Adipose tissue (tissue), 3 donors: ENCODE data around the gene CDC42EP3. TPM values are rescaled to one million over a fixed set of nuclear protein-coding genes. Genes with fewer than 3 reads are reported as not detected.

Experiments used
- H3K27ac ChIP-seq: one replicate; pipeline ENCODE4 v1.5.1; 2013; ENCODE audit warnings: low read depth, low read length
- WGBS, 3 donors: extraction: QIAGEN DNeasy Blood & Tissue Kit; methylation state at CpG; one replicate each; pipeline ENCODE4 v1.1.7; 2013; 5-methylcytosine and 5-hydroxymethylcytosine counted together
- polyA plus RNA-seq, 3 donors: library from polyadenylated mRNA; stranded (reverse); fragments of 200-250 nt; gene quantifications; one replicate each; pipeline ENCODE4 v1.2.3, GENCODE V29; 2013
- donor health status: healthy with polysubstance abuse.
- donor health status: Bipolar disorder and iron deficiency.
- donor health status: healthy.

The CDC42EP3 gene
- polyA plus RNA-seq, 3 donors: 4.9 to 29.2 (median 13.2) TPM

DNA sequence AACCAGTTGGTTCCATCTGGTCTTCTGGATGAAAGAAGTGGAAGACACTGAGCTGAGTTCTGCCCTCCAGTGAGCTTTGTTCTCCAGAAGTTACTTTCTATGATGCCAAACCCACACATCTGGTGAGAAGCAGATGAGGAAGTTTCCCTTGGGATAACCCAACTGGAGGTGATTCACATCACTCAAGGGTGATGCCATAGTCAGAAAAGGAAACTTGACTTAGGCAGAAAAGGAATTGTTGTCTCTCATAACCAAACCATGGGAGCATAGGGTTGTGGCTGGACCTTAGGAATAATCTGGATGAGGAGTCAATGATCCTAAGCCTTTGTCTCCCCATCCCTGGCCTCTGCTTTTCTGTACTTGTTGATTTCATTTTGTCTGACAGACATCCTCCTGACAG lies 43.7 kb downstream of the CDC42EP3 start:
- no peak overlapping the region for H3K27ac ChIP-seq

DNA sequence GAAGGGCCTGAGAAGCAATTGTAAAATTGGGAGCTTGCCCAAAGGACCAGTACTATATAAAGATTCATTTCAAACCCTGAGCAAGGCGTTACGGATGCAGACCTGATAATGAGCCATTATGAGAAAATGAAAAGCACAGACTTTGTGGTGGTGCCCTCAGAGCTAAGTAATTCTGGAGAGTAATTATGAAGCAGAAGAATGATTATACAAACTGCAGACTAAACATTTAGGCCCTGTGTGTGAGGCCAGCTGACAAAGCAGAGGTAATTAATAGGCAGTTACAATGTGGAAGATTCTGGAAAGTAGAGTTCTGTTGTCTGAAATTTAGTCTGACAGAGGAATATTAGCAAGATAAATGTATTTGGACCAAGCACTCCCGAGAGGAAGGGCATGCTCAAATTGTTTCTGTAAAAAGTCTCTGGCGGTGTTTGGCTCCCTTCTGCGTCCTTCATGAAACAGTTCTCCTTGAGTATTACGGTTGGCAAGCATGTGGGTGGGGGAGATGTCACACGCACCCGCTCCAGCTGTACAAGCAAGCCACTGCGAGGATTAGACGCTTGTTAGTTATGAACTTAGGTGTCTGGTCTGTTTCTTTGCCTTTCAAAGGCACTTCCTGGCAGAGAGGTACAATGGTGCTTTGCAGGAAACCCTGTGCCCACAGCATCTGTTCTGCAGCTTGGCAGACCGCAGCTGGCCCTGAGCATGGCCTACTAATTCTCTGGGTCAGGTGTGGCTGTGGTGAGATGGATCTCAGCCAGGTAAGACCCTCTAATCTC lies 45.5 kb downstream of the CDC42EP3 start:
- H3K27ac ChIP-seq: no peak overlapping the region
- 40 to 60% (median 56%) methylated on average over 11 of the region's 11 CpGs for WGBS, 3 donors

DNA sequence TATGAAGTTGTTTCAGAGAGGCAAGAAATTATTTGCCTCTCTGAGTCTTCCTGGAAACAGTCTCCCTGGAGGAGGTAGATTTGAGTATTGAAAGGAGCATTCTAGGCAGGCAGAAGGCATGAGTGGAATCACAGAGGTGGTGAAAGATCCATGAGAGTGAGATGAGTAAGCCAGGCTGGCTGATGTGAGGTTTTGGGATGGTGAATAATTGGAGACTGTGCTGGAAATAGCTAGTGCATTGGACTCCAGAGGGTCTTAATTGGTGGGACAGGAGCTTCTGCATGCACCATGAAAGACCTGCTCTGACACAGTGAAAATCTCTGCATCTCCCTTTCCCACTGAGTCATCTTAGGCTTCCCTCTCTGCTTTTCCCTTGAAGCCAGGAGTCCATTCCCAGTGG lies 46.3 kb downstream of the CDC42EP3 start:
- H3K27ac ChIP-seq: no peak overlapping the region

DNA sequence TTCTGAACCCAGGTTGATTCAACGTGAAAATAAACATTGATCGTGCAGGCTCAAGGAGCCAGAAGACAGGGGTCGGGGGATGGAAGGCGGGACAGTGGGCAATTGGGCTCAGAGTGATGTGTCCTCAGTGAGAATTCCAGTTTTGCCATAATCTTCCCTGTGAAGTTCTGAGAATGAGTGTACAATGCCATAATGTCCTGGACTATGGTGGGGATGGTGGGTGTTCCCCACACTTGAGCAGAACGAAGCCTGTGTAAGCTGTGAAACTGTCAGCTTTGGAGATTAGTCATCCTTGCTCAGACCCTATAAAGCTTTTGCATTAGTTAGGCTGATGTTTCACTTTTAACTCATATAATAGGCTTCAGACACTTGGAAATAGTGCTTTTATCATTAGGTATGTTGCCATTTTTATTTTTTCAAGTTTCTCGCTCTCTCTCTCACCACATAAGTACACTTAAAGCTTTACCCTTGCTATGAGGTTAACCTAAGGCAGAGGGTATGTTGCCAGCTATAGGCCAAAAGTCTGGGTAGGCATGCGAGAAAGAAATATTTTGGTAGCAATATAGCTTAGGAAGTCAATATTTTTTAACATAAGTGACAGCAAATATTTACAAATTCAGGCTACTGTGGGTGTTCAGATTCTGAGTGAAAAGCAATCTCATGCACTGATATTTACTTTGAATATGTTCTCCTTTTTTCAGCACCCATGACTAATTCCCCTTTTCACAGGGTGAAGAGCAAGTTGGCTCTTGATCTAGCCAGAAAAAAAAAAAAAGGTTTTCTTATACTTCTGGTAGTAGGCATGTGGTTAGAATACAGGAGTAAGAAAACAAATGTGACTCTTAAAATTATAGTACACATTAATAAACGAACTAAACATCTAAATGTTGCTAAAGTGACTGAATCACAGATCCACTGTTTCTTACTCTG lies 47.2 kb downstream of the CDC42EP3 start:
- H3K27ac ChIP-seq: no peak overlapping the region
- WGBS, 3 donors: 85 to 92% (median 86%) methylated on average over 8 of the region's 8 CpGs

DNA sequence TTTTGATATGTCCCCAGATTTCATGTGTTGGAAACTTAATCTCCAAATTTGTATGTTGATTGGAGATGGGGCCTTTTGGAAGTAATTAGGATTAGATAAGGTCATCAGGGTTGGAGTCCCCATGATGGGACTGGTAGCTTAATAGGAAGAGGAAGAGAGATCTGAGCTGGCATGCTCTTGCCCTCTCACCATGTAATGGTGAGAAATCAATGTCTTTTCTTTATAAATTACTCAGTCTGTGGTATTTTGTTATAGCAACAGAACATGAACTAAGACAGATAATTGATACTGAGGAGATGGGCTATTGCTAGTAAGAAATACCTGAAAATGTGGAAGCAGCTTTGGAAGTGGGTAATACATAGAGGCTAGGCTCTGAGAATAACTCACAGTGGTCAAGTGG lies 48.0 kb downstream of the CDC42EP3 start:
- no peak overlapping the region for H3K27ac ChIP-seq

DNA sequence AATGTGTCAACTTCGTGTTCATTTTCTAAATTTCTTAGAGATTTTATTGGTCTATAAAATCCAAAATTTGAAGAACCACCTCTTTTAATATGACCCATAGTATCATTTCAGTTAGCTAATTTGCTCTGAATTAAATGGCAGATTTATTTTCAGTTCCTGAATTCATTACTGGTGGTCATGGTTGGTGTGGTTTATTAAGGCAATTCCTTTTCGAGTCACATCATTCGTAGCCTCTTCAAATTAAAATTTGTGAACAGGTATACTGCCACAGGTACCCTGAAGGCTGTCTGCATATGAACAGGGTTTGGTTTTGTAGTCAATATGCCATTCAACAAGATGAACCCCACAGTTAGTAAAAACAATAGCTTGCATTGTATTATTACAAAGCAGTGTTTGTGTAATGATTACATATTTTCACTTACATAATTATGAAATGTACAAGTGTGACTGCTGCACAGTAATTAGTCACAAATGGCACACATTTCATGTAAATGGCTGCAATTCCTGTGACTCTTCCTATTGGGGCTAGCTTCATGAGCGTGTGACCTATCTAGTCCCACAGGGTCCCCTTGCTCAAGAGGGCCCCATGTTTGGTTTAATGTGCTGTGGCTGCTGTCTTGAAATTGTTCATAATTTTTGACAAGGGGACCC lies 48.9 kb downstream of the CDC42EP3 start:
- no peak overlapping the region for H3K27ac ChIP-seq
- 92 to 93% (median 93%) methylated on average over 4 of the region's 4 CpGs for WGBS, 3 donors

DNA sequence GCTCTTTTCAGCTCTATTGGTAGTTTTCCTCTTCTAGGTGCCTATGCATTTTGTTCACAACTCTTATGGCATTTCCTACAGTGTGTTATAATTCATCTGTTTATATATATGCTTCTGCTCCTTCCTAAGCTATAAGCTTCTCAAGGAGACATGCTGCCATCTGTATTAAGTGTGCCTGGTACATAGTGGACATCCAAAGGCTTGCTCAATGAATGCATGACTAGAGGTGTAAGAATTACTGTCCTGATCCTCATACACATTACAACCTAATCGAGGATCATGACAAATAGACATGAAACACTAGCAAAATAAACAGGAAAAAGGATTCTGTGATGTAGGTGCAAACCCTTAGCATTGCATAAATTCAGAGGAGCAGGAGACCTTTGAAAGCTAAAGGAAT lies 50.2 kb downstream of the CDC42EP3 start:
- no peak overlapping the region for H3K27ac ChIP-seq
- WGBS, 3 donors: 83 to 88% (median 84%) methylated on average over 1 of the region's 1 CpG

DNA sequence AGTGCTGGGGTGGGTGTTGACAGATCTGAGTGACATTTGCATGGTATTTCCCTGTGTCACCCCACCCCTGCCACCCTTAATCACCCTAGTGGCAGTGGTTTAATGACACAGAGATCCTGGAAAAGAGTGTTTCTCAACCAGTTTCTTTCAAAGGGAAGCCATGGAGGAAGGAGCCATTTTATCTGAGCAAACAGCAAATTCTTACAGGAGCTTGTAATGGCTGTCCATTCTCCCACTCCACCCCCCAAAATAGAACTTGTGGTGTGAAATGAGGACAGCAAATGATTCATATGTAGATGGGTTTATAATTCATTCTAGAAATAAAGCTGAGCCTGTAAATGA lies 51.5 kb downstream of the CDC42EP3 start:
- no peak overlapping the region for H3K27ac ChIP-seq

DNA sequence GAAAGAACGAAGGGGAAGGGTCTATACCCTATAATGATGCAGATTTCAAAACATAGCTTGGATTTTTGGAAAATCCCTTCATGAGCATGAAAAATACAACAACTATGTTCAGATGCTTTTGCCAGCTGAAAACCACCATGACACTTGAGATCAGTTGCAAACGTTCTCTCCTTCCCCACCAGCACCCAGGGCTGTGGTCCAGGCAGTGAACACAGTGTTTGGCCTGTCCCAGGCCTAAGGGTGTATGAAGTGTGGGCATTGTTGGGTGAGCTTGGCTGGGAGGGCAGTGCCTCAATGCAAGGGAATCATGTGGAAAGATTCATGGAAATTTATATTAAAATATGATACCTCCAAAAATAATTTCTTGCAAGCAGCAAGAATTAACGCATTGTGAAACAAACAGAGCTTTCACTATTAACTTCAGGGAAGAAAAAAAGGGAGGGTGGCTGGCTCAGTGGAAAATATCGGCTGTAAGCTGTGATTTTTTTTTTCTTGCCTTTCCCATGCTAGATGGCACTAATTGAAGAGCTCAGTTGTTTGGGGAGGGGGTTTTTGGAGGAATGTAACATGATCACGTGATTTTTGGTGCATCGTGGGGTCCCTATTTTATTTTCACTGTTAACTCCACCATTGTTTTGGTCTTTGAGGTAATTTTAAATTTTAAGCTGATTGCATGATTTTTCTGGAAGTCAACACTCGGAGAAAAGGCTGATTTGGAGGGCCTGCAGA lies 52.0 kb downstream of the CDC42EP3 start:
- H3K27ac ChIP-seq: no peak overlapping the region
- WGBS, 3 donors: 90 to 95% (median 92%) methylated on average over 7 of the region's 7 CpGs

DNA sequence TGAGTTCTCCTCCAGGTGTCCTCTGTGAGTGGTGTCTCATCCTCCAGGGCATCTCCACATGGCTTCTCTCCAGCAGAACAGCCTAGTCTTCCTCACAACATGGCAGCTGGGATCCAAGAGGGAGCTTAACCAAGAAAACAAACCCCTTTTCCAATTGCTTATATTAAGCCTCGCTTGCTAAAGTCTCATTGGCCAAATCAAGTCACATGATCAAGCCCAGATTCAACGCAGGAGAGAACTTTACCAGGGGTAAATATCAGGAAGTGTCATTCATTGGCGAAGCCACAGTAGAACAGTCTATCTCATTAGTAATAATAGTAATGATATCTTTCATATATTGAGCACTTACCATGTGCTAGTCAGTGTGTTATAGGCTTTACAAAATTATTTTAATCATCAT lies 53.1 kb downstream of the CDC42EP3 start:
- 89 to 91% (median 90%) methylated on average over 3 of the region's 3 CpGs for WGBS, 3 donors

DNA sequence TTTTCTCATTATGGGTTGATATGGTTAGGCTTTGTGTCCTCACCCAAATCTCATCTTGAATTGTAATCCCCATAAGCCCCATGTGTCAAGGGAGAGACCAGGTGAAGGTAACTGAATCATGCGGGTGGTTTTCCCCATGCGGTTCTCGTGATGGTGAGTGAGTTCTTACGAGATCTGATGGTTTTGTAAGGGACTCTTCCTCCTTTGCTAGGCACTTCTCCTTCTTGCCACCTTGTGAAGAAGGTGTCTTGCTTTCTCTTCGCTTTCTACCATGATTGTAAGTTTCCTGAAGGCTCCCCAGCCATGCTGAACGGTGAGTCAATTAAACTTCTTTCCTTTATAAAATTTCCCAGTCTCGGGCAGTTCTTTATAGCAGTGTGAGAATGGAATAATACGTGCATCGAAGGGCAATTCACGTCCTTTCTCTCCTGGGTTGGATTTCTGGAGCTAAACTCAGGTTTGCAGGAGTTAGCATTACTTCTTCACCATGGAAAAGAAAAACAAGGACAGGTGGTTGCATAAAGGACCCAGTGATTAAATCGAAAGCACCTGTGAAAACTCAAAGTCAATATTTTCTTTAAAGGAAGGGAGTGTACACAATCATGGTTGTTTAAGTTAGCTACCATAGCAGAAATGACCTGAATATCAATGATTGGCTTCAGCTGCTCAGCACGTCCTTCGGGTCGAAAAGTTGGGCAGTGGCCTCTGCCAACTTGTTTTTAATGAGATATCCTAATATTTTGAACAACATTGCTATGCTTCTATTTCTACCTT lies 54.1 kb downstream of the CDC42EP3 start:
- WGBS, 3 donors: 77 to 82% (median 79%) methylated on average over 14 of the region's 14 CpGs
- H3K27ac ChIP-seq: no peak overlapping the region

More for the DNA sequence above, 53.1 kb downstream of the CDC42EP3 start:
- H3K27ac ChIP-seq: no peak overlapping the region

DNA sequence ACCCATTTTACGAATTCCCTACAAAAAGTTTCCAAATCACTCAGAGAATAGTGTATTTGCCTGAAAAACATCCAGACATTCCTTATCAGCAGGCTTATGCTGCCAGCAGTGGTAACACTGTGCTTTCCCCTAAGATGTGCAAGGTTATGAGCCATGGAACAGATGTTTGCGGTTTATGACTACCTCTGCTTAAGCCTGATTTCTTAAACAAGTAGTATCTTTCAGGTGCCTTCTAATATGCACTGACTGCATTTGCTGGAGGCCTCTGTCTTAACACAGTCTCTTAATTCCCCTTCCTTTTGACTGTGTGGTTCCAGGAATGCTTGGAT lies 54.8 kb downstream of the CDC42EP3 start:
- no peak overlapping the region for H3K27ac ChIP-seq
- 50 to 85% (median 82%) methylated on average over 2 of the region's 2 CpGs for WGBS, 3 donors

DNA sequence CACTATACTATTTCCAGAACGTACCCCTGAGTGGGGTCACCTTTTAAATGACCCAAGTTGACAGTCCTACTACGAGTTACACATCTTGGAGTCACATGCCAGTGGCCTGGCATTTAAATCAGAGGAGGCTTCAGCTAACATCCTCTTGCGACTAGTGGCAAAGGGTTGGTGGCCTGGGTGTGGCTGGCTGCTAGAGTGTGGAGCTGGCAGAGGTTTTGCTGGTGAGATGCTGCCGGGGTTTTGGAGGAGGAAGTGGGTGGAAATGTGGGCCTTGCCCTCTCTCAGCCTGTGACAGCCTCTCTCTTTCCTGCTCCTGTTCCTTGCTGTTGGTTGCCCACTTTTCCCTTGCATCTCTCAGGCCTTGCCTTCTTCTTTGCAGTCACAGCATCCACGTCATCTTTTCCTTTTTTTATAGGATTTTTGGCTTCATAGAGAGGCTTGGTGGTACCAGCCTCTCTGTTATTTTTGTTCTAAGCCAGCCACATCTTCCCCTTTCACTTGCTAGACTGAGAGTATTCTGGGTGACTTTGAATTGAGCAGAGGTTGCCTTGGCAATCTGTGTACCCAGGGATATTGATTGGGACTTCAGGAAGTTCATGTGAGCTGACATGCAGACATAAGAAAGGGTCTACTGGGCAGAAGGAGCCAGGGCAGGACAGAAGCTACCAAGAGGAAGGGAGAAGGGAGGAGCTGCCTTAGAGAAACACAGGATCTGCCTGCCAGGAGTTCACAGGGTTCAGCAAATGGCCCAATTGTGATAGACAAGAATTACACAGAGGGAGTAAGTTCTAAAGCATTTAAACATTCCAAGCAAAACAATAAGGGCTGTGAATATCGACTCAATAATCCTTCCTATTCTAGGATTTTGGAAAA lies 55.4 kb downstream of the CDC42EP3 start:
- no peak overlapping the region for H3K27ac ChIP-seq
- WGBS, 3 donors: 60 to 88% (median 63%) methylated on average over 6 of the region's 6 CpGs

DNA sequence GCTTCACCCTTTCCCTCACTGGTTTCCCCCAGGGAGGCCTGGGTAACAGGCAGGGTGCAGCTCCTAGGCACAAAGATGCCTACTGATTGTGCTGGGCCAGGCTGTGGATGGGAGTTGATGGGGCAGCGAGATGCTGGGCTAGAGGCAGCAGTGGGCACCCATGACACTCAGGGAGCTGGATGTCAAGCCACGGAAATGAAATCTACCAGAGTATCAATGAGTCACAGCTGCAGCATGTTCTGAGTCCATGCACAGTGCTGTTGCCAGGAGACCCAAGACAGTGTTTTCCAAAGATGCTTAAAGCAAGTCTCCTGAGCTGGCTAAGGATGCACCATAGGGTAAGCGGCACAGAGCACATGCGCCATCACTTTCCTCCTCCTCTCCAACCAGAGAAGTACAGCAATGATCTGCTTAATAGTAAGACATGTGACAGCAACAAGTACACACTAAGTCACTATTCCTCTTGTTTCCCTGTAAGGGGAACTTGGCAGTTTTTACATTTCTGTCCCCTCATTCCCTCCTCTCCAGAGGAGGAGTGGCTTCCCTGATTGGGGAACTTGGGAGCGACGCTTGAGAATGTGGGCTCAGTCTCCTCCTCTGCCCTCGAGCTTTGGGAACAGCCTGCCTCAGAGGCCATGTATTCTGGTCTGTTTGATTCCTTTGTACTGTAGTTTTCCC lies 57.2 kb downstream of the CDC42EP3 start:
- 85 to 92% (median 89%) methylated on average over 7 of the region's 7 CpGs for WGBS, 3 donors
- no peak overlapping the region for H3K27ac ChIP-seq

DNA sequence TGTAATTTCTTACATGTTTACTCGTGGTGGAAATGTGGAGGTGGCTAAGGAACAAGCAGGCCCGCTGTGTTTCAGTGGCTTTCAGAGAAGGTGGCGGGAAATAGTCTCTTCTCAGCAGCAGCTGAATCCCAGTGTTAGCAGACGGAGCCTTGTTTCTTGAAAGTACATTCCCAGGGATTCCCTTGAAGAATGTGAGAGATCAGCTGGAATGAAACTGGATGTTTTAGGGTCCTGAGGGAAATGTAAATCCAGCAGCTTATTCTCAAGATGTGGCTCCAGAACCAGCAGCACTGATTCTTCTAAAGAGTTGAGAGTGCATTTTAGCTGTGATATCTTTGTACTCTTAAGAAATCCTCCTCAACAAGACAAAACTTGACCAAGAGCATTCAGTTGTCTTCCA lies 59.1 kb downstream of the CDC42EP3 start:
- H3K27ac ChIP-seq: no peak overlapping the region
- WGBS, 3 donors: 77 to 85% (median 82%) methylated on average over 4 of the region's 4 CpGs

DNA sequence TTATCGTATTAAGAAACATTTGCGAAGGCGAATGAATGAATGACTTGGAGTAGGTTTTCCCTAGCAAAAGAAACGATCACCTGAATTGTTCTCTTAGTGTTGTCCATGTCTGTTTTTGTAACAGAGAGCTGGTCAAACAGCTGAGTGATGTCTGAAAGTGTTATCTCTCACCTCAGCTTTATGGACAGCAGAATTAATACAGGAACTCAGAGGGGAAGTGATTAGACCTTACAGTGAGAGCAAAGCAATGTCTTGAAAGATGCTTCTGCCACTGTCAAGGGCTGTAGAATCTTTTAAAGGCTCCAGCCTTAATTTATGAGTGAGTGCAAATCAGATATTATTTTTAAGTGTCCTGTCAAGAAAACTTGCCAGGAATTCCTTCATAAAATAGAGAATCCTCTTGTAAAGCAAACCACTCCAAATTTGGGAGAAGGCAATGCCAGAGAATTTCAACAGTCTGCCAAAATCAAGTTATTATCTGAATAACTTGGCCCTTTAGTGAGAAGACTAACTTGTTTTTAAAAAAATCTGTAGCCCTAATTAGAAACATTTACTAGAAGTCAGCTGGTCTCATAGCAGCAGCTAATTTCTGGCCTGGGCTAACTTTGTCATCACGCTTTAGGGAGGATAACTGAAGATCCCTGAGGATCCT lies 60.7 kb downstream of the CDC42EP3 start:
- no peak overlapping the region for H3K27ac ChIP-seq
- WGBS, 3 donors: 67 to 79% (median 75%) methylated on average over 5 of the region's 5 CpGs
